HG02852 (cell line): ENCODE measurements around the gene UNC93B1.
A peak's percentile ranks its signal among the peaks of the same experiment; 100 is the strongest.
"Not testable (repeated sequence)": the region's sequence is repeated elsewhere in the genome, so short reads cannot be mapped to it uniquely, and the experiment has no call there.

Source experiments
- ATAC-seq: cut with Tn5 transposase; IDR thresholded peaks from one replicate; pipeline ENCODE4 v1.9.1; 2021; ENCODE audit warnings: mild to moderate bottlenecking, moderate library complexity; ENCODE audit not compliant: unreplicated experiment

UNC93B1 gene

DNA sequence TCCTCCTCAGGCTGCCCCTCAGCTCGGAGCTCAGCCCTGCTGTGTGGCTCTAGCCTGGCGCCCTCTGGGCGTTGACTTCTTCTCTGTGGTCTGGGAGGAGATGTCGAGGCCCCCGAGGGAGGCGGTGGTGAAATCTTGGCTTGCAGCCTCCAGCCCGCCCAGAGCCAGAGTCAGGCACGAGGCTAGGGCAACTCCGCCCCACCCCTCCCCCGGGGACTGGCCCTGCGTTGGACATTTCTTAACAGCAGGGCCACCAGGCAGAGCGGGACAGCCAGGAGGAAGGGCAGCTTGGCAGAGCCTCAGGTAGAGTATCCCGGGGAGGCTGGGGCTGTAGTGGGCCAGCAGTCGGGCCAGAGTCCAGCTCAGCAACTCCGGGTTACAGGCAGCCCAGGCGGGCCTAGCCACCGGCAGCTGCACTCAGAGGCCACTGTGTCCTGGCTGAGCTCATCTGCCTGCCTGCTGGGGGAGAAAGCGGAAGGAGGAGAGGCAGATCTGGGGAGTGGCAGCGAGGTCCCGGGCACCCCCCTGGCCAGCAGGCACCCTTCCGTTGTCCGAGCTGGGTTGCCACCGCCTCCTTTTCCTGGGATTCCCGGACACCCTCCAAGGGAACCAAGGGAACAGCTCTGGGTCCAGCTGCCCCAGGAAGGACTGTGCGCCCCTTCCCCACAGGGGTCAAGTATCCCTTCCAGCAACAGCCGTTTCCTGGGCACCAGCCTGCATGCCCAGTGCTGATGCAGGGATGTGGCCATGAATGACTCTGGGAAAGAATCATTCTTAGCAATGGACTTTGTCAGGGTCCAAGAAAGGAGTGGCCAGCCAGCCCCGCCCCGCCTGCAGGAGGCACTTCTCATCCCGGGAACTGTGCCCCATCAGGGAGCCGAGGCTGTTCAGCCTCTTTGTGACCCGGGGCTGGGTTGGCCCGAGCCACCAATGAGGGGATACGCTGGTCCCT lies 6.5 kb upstream of the UNC93B1 start, which contains the start of gene ALDH3B1:
TSS of gene ALDH3B1 (plus strand) at position 238 of the 952 bp plus-strand sequence. CDS start 4,971 bp downstream, outside the sequence.
- ATAC-seq, result no peak

- ATAC-seq, result no peak
Measured at GRCh38 chr11:68009391-68010089, 5.6 kb upstream of the UNC93B1 start.

- ATAC-seq, result no peak
Measured at GRCh38 chr11:68008381-68009337, 4.8 kb upstream of the UNC93B1 start.

GRCh38 chr11:68007498-68008380 lies 3.8 kb upstream of the UNC93B1 start:
- ATAC-seq, result no peak

DNA sequence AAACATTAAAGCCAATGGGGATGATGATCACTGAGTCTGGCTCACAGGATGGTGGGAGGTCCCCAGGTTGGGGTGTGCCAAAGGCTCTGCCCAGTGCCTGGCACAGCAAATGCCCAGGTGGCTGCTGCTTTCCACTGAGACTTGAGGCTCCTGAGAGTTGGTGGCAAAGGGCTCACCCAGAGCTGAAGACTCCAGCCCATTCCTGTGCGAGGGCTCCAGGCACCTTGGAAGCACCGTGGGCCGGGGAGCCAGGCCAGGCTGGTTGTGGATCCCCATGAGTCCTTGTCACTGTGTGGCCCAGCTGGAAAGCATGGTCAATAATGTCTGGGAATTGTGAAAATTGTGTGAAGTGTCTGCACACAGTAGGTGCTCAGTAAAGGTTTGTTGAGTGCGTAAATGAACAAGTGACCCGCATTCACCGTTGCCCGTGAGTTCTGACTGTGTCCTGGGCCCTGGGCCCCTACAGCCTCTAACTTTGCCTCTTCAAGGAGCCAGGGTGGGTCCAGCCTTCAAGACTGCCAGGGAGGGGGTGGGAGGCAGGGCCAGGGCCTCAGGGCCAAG lies 2.8 kb upstream of the UNC93B1 start:
- ATAC-seq, result no peak

- no peak for ATAC-seq
Measured at GRCh38 chr11:68004551-68005335, 846 bp upstream of the UNC93B1 start.

GRCh38 chr11:68002938-68003845 lies 705 bp downstream of the UNC93B1 start:
- ATAC-seq, result peak; percentile 36

DNA sequence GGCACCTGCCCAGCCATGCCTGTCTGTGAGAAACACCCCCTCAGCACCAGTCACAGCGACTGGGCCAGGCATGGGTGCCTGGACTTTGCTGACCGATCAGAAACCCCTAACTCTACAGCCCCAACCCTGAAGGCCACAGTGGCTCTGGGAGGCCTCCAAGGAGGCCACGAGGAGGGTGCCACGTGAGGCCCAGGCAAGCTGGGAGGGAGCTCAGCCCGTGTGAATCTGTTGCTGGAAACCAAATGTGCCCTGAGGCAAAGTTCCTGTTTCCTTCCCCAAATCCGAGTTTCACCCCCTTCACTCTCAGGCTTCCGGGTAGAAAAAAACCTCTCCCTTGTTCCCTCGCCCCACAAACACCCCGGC lies 1.3 kb downstream of the UNC93B1 start:
- ATAC-seq, result peak; percentile 9

DNA sequence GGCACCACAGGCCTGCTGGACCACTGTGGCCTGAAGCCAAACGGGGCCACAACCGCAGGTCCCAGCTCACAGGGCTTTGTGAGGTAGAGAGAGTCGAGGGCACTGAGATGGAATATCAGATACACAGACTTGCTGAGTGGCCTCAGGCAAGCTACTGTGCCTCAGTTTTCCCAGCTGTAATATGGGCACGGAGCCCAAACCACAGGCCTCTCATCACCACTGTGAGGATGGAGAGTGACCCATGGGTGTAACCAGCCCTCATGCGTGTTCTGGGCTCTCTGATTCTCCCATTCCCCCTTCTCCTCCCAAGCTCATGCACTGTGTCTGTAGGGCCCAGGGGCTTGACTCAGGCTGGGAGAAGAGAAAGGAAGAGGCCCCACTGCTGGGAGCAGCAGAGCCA lies 4.2 kb downstream of the UNC93B1 start:
- ATAC-seq, result no peak

- ATAC-seq, result no peak
Measured at GRCh38 chr11:67999201-67999629, 4.7 kb downstream of the UNC93B1 start.

- ATAC-seq, result no peak
Measured at GRCh38 chr11:67998150-67999045, 5.5 kb downstream of the UNC93B1 start.

DNA sequence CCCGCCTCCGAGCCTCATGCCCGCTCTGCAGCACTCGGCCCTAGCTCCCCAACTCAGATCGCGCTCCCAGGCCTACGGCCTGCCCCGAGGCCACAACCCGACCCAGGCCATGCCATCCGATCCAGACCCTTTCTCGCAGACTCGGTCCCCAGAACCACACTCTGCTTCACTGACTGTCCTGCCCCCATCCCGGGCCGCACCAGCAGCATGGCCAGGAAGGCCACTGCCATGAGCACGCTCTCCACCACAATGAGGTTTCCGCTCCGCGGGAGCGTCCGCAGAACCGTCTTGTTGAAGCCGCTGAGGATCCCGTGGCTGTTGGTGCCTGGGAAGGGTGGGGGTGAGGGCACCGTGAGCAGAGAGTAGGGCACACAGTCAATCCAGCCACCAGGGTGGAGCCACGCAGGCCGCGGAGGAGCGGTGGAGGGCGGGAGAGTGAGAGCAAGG lies 6.4 kb downstream of the UNC93B1 start:
- no peak for ATAC-seq

DNA sequence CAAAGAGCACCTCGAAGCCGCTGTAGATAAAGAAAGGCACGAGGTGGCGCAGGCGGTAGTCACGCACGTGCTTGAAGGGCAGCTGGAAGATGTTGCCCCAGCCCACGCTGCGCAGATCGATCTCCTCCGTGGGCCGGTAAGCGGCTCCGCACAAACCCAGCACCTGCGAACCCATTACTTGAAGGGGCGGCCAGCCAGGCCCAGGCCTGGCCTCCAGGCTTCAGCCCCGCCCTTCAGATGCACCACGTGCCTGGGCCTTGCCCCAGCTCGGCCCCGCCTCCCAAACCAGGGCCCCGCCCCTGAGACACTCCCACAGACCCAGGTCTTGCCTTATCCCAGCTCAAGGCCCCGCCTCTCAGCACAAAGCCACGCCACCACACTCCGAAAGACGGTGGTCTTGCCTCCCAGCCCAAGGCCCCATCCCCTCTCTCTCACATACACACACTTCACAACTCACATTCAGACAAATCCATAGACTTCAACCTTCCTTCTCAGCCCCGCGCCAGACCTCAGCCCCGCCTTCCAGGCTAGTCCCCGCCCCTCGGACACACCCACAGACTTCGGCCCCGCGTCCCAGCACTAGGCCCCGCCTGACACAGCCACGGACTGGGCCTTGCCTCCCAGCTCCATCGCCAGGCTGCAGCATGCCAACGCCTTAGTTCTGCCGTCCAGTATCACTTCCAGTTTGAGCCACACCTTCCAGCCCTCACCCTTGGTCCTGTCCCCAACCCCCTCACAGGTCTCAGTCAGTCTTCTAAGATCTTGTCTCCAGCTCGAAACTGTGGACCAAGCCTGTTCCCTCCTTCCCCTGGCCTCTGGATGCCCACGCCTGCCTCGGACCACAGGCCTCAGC lies 7.0 kb downstream of the UNC93B1 start:
- ATAC-seq, result no peak

DNA sequence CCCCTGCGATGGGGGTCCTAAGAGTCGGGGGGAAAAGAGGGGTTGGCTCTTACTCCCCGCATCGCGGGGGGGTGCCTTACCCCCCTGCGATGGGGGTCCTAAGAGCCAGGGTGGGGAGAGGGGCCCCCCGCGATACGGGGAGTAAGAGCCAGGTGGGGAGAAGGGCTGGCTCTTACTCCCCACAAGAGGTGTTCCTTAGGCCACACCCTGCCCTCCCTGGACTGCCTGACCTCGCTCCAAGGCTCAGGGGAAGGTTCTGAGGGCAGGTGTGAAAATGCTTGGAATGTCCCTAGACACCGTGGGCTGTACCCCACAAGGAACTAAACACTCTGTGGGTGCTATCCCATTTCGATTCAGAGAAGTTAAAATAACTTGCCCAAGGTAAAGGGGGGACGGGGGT lies 7.8 kb downstream of the UNC93B1 start:
- ATAC-seq, result no peak

GRCh38 chr11:67995579-67995978 lies 8.3 kb downstream of the UNC93B1 start:
- not testable (repeated sequence) for ATAC-seq

DNA sequence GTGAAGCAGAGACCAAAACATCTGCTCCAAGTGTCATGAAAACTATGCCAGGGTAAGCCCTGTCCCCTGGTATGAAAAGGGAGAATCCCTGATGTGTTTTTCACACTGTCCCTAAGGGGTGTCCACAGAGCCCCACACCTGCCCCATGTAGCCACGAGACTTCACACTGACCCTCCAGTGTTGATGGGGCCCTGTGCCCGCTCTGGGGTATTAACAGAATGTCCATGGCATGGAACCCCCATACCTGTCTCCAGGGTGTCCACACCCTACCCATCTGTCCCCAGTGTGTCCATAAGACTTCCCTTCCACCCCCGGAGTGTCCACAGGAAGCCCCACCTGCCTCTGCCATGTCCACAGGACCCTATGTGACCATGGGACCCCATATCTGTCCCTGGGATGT lies 8.8 kb downstream of the UNC93B1 start:
- not testable (repeated sequence) for ATAC-seq
